Transverse colon (tissue), 4 donors: ENCODE measurements around the gene PLK1. TPM values are rescaled to one million over a fixed set of nuclear protein-coding genes. Genes with fewer than 3 reads are reported as not detected.

ENCODE experiments used
- DNase-seq: peaks from one replicate; pipeline ENCODE4 v3.0.0-alpha.2; 2019
- H3K27ac ChIP-seq, 4 donors: fragments of 200-600 bp; sonication (generic); 2 replicates each; pipeline ENCODE4 v1.5.1; 2016 to 2018; ENCODE audit warnings: inconsistent platforms in 4 of 4
- H3K27me3 ChIP-seq: fragments of 200-600 bp; sonication (generic); 2 replicates; pipeline ENCODE4 v1.5.1; 2017; ENCODE audit warnings: inconsistent platforms
- H3K36me3 ChIP-seq, 4 donors: fragments of 200-600 bp; sonication (generic); 2 replicates each; pipeline ENCODE4 v1.5.1; 2017 to 2019; ENCODE audit warnings: inconsistent platforms in 4 of 4
- H3K4me1 ChIP-seq, 4 donors: fragments of 200-600 bp; sonication (generic); 2 replicates each; pipeline ENCODE4 v1.5.1; 2017 to 2020; ENCODE audit warnings: inconsistent platforms in 4 of 4
- H3K4me3 ChIP-seq, 4 donors: fragments of 200-600 bp; sonication (generic); 1 replicate in 1 of 4; 2 replicates in 3 of 4; pipeline versions ENCODE4 v1.5.1 to v1.6.1; 2017 to 2019; ENCODE audit warnings: inconsistent platforms in 4 of 4
- H3K9me3 ChIP-seq, 2 donors: fragments of 200-600 bp; sonication (generic); 2 replicates each; pipeline ENCODE4 v1.5.1; 2017 to 2019; ENCODE audit warnings: inconsistent platforms in 2 of 2
- CTCF ChIP-seq, 5 experiments: fragments of 200-600 bp in 3 of 5; fragments of 450-650 bp in 2 of 5; sonication (generic) in 3 of 5; IDR thresholded peaks; 1 replicate in 2 of 5; 2 replicates in 3 of 5; pipeline ENCODE4 v1.5.1; 2016 to 2017; ENCODE audit warnings: antibody characterized with exemption in 5 of 5, inconsistent platforms in 3 of 5, mild to moderate bottlenecking in 2 of 5, moderate library complexity in 1 of 5
- EP300 ChIP-seq: sonication (generic); formaldehyde crosslinking; IDR thresholded peaks from one replicate; pipeline ENCODE4 v1.6.1; 2017; ENCODE audit warnings: antibody characterized with exemption, low read depth
- POLR2A ChIP-seq: fragments of 450-650 bp; IDR thresholded peaks from one replicate; pipeline ENCODE4 v1.6.1; 2016; ENCODE audit warnings: antibody characterized with exemption, mild to moderate bottlenecking, moderate library complexity
- POLR2AphosphoS5 ChIP-seq, 3 donors: sonication (generic); formaldehyde crosslinking; IDR thresholded peaks; one replicate each; pipeline ENCODE4 v1.6.1; 2016; ENCODE audit warnings: antibody characterized with exemption in 3 of 3
- WGBS, 2 donors: methylation state at CpG; one replicate each; pipeline ENCODE4 v1.1.5; 2018; ENCODE audit warnings: low coverage in 1 of 2; 5-methylcytosine and 5-hydroxymethylcytosine counted together
- in situ Hi-C, 4 donors: fragments of 200-750 bp; cut with MboI; loops; one replicate each; pipeline versions ENCODE4 v1.15.0 to v1.15.1; 2017; ENCODE audit warnings: low sequenced_read_pairs in 3 of 4, low pct_ligation_motif_present in 1 of 4, low pct_unique_long_range_greater_than_20kb in 1 of 4
- intact Hi-C: fragments of 100-400 bp; cut with DNase I; formaldehyde crosslinking; loops from one replicate; pipeline ENCODE4 v1.15.1; 2023; ENCODE audit warnings: low total_unique reads
- total RNA-seq, 4 donors: library from RNA; depleted of rRNA; stranded (reverse); fragments of >200 nt; gene quantifications; one replicate each; pipeline ENCODE4 v1.1.0, GENCODE V29; 2016

PLK1 gene
- total RNA-seq, 4 donors from 2014 or later = 1.5 to 20.1 (median 4.3) TPM

GRCh38 chr16:23667355-23667659, 11.4 kb upstream of the PLK1 start:
- no peaks in the 10 kb centered on the region for H3K27me3 ChIP-seq
- no peak for TF ChIP-seq CTCF (IDR thresholded peaks at IDR 0.05)
- TF ChIP-seq EP300 = no peak
- TF ChIP-seq POLR2A = no peak
- no peak for TF ChIP-seq POLR2AphosphoS5 (IDR thresholded peaks at IDR 0.05)
- DNase-seq = no peak
- no peak overlapping the region for H3K4me3 ChIP-seq
- no peaks in the 10 kb centered on the region for H3K9me3 ChIP-seq
- H3K4me1 ChIP-seq = no peaks in the 10 kb centered on the region
- in situ Hi-C loops (no loop called here), intact Hi-C loops (no loop called here)
- peaks cover 0 to 62% (median 24%) of the 10 kb centered on the region in 4 donors for H3K36me3 ChIP-seq
- no peak overlapping the region for H3K27ac ChIP-seq
- WGBS, 2 donors = 95% methylated on average over 6 of the region's 6 CpGs; no CpG with 5 or more reads in 1 of the 2 donors

- H3K4me3 ChIP-seq = no peak overlapping the region
- in situ Hi-C loops (no loop called here), intact Hi-C loops (no loop called here)
- no peaks in the 10 kb centered on the region for H3K4me1 ChIP-seq
- no peaks in the 10 kb centered on the region for H3K27me3 ChIP-seq
- no peak overlapping the region for H3K27ac ChIP-seq
- H3K9me3 ChIP-seq = no peaks in the 10 kb centered on the region
- DNase-seq = no peak
- WGBS, 2 donors = 57 to 70% methylated on average over 1 of the region's 1 CpG
- TF ChIP-seq POLR2A (no peak), POLR2AphosphoS5 (IDR thresholded peaks at IDR 0.05) (no peak), CTCF (IDR thresholded peaks at IDR 0.05) (no peak), EP300 (no peak)
- H3K36me3 ChIP-seq = peaks cover 0 to 52% (median 20%) of the 10 kb centered on the region in 4 donors
Observed at GRCh38 chr16:23668225-23668624, 10.5 kb upstream of the PLK1 start.

GRCh38 chr16:23668873-23669272, 9.8 kb upstream of the PLK1 start:
- no peaks in the 10 kb centered on the region for H3K4me1 ChIP-seq
- H3K9me3 ChIP-seq = no peaks in the 10 kb centered on the region
- 82 to 87% methylated on average over 3 to 4 of the region's 4 CpGs for WGBS, 2 donors
- H3K4me3 ChIP-seq = no peak overlapping the region
- no peaks in the 10 kb centered on the region for H3K27me3 ChIP-seq
- no peak overlapping the region for H3K27ac ChIP-seq
- in situ Hi-C loops (no loop called here), intact Hi-C loops (no loop called here)
- no peak for DNase-seq
- no peak for TF ChIP-seq CTCF (IDR thresholded peaks at IDR 0.05)
- TF ChIP-seq POLR2A = no peak
- no peak for TF ChIP-seq EP300
- TF ChIP-seq POLR2AphosphoS5 (IDR thresholded peaks at IDR 0.05) = no peak
- peaks cover 0 to 46% (median 18%) of the 10 kb centered on the region in 4 donors for H3K36me3 ChIP-seq

- DNase-seq = no peak
- H3K36me3 ChIP-seq = peaks cover 0 to 35% (median 18%) of the 10 kb centered on the region in 4 donors
- 80 to 85% methylated on average over 1 to 4 of the region's 4 CpGs for WGBS, 2 donors
- in situ Hi-C loops = no loop called here
- intact Hi-C loops = no loop called here
- H3K4me3 ChIP-seq = no peak overlapping the region
- no peaks in the 10 kb centered on the region for H3K27me3 ChIP-seq
- TF ChIP-seq EP300 = no peak
- TF ChIP-seq CTCF (IDR thresholded peaks at IDR 0.05) = no peak
- no peak for TF ChIP-seq POLR2AphosphoS5 (IDR thresholded peaks at IDR 0.05)
- H3K4me1 ChIP-seq = no peaks in the 10 kb centered on the region
- H3K9me3 ChIP-seq = no peaks in the 10 kb centered on the region
- no peak overlapping the region for H3K27ac ChIP-seq
Observed at GRCh38 chr16:23670137-23670776, 8.4 kb upstream of the PLK1 start.
